EH (cell line): ENCODE data around the gene NEK9.
"Not testable (repeated sequence)": the region's sequence is repeated elsewhere in the genome, so short reads cannot be mapped to it uniquely, and the experiment has no call there.

Experiments used
- DNase-seq: peaks from one replicate; pipeline ENCODE4 v3.0.0-alpha.2; 2015; ENCODE audit warnings: low read depth

Gene NEK9

GRCh38 chr14:75126679-75127473 lies at the start of gene NEK9:
NEK9 (minus strand) TSS chr14:75127048; CDS start chr14:75126921, 127 bp downstream.
- peak; percentile 87 for DNase-seq

DNA sequence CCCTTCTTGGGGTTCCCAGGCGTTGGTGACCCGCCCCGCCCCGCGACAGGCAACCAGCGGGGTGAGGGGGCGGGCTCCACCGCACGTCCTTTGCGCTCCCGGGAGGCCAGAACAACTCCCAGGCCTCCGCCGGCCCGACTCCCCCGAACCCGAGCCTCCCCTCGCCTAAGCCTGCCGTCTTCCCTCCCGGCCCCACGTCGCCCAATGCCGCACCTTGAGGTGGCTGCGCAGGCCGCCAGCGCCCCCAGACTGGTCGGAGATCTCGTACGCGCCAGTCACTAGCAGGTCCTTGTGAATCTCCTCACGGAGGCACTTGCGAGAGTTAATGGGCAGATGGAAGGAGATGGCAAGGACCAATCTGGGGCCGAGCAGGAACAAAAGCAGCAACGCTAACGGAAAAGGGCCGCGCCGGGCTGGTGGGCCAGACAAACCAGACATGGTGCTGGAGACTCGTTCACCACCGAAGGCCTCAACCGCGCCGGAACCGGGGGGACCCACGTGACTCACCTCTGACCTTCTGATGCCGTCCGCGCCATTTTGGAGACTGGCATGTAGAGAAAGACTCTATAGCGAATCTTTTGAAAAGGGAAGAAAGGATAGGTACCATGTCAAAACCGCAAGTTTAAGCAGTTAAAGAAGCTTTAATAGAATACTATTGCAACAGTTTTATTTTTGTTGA lies 49.4 kb upstream of the NEK9 start, which contains the start of gene TMED10:
Gene TMED10 (minus strand): TSS at position 471 of the 679 bp plus-strand sequence. CDS start 33 bp downstream, at position 438.
- peak; percentile 87 for DNase-seq

DNA sequence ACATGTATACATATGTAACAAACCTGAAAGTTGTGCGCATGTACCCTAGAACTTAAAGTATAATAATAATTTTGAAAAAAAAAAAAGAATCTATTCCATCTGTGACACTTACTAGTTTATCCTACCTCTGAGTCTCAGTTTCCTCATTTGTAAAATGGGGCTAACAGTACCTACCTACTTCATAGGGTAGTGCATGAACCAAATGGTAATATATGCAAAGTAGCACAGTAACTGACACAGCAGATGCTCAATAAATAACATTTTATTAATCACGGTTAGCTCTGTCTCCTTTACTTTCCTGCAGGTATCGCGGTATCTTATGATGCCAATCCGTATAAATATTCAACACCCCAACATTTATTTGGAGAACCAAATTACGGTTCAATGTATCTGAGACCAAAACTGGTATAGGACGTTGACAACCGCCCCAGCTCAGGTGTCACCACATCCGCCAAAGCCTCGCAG lies 48.9 kb upstream of the NEK9 start:
- DNase-seq: no peak

GRCh38 chr14:75174066-75174465 lies 47.2 kb upstream of the NEK9 start:
- no peak for DNase-seq

GRCh38 chr14:75170772-75171171 lies 43.9 kb upstream of the NEK9 start:
- DNase-seq: no peak

DNA sequence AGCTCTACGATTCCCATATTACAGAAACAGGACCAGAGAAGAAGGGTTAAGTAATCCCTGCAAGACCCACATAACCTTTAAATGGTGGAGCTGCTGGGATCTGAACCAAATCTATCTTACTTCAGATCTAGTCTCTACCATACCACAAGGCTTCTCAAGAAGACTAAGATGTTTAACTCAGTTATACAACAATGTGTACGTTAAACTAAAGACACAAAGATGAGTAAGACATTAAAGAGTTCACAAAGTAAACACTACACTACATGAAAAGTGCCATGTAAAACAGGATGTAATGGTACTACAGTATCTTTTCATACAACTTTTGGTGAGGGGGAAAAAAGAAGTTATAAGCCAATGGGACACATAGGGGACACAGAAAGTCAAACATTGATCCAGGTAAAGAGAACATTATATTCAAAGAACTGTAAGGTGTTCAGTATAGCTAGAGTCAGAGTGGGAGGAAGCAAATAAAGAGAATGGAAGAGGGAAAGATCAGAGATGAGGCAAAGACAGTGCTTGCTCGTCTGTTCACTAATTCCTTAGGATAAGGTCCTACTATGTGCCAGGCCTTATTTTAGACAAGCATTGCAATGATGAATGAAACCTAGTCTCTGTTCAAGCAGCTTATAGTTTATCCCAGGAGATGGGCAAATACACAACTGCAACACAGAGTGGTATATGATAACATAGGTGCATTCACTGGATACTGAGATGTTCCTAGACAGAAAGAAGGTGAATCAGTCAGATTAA lies 41.9 kb upstream of the NEK9 start:
- DNase-seq: peak; percentile 20

DNA sequence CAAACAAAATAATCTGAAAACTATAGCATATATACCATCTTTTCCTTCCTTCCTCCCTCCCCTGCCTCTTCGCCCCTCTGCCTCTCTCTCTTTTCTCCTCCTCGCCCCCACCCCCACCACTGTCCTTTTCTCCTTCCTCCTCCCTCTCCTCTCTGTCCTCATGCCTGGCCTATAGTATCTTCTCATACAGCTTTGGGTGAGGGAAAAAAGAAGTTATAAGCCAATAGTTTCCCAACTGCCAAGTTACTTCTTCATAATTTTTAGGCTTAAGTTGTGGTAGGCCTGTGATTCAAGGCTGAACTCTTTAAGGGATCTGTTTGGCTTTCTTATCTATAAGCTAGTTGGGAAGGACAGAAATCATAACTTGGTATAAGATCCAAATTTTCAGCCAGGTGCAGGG lies 40.5 kb upstream of the NEK9 start:
- DNase-seq: no peak

- no peak for DNase-seq
Measured at GRCh38 chr14:75165586-75166391, 38.9 kb upstream of the NEK9 start.

DNA sequence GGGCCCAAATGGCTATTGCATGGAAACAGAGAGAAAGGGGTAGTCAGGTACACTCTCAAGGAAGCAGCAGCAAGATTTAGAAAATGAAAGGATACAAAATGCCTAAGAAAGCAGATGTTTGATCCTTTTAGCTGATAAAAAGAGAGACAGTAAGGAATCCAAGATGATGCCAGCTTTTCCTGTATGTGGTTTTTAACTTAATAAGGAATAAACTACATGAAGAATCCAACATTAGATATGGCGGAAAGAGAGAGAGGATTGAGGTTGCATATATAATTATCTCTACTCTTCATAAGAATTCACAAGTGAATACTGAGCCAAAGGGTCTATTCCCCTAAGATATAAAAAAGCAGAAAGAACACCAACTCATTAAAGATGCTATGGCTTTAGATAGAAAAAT lies 38.0 kb upstream of the NEK9 start:
- DNase-seq: no peak

GRCh38 chr14:75163677-75164076 lies 36.8 kb upstream of the NEK9 start:
- no peak for DNase-seq

- no peak for DNase-seq
Measured at GRCh38 chr14:75162631-75163030, 35.8 kb upstream of the NEK9 start.

- no peak for DNase-seq
Measured at GRCh38 chr14:75158843-75159614, 32.2 kb upstream of the NEK9 start.

- DNase-seq: peak; percentile 41
Measured at GRCh38 chr14:75156901-75157300, 30.1 kb upstream of the NEK9 start.

DNA sequence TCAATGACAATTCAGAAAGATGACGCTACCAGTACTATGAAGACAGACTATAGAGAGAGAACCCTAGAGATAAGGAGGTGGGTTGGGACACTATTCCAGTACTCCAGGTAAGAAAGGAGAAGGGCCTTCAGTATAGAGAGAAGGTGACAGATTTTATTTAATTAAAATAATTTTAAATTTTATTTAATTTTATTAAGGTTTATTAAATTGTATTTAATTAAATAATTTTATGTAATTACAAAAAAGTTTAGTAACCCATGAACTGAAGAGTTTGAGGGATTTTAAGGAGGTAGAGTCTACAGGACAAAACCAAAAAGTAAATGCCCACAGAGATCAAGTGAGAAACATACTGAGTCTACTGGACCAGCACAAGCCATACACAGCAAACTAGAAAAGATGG lies 29.3 kb upstream of the NEK9 start:
- no peak for DNase-seq

GRCh38 chr14:75155169-75155568 lies 28.3 kb upstream of the NEK9 start:
- no peak for DNase-seq

- no peak for DNase-seq
Measured at GRCh38 chr14:75153295-75153694, 26.4 kb upstream of the NEK9 start.

DNA sequence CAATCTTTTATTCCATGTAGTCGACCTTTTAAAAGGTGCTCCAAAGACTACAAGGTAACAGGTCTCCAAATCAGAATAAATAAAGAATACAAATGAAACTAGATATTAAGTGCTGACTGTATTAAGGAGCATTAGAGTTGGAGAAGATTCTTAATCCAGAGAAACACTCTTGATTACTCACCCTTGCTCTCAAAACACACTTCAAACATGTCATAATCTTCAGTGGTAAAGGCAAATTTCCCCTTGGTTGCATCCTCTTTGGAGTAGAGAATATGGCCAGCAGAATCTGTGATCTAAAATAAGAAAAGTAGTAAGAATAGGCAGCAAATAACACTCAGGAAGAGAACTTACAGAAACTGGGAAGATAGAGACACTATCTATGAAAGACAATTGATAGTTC lies 25.0 kb upstream of the NEK9 start:
- no peak for DNase-seq

GRCh38 chr14:75150637-75151036 lies 23.8 kb upstream of the NEK9 start:
- not testable (repeated sequence) for DNase-seq

- DNase-seq: no peak
Measured at GRCh38 chr14:75150150-75150549, 23.3 kb upstream of the NEK9 start.

GRCh38 chr14:75147423-75148071 lies 20.7 kb upstream of the NEK9 start:
- peak; percentile 78 for DNase-seq
